GM19099 (cell line): ENCODE results near the gene STRIP1.

ENCODE experiments used
- POLR2A ChIP-seq: IDR thresholded peaks from 3 replicates; pipeline ENCODE4 v1.6.1; 2011; ENCODE audit warnings: low read depth; ENCODE audit not compliant: insufficient read length; ENCODE audit errors: extremely low read depth

STRIP1 gene

GRCh38 chr1:110002695-110003094 lies 31.7 kb upstream of the STRIP1 start:
- no peak for TF ChIP-seq POLR2A

GRCh38 chr1:110003747-110004428 lies 30.5 kb upstream of the STRIP1 start:
- TF ChIP-seq POLR2A: no peak

- no peak for TF ChIP-seq POLR2A
These were observed 29.8 kb upstream of the STRIP1 start for GRCh38 chr1:110004583-110004982.

GRCh38 chr1:110005971-110006370 lies 28.5 kb upstream of the STRIP1 start:
- no peak for TF ChIP-seq POLR2A

GRCh38 chr1:110006516-110006915 lies 27.9 kb upstream of the STRIP1 start:
- no peak for TF ChIP-seq POLR2A

- TF ChIP-seq POLR2A: no peak
These were observed 27.2 kb upstream of the STRIP1 start for GRCh38 chr1:110007046-110007830.

- TF ChIP-seq POLR2A: no peak
These were observed 25.4 kb upstream of the STRIP1 start for GRCh38 chr1:110008971-110009565.

- no peak for TF ChIP-seq POLR2A
These were observed 22.8 kb upstream of the STRIP1 start for GRCh38 chr1:110011527-110012041.

- TF ChIP-seq POLR2A: no peak
These were observed 22.2 kb upstream of the STRIP1 start for GRCh38 chr1:110012100-110012780.

GRCh38 chr1:110017792-110018191 lies 16.6 kb upstream of the STRIP1 start:
- no peak for TF ChIP-seq POLR2A

- TF ChIP-seq POLR2A: no peak
These were observed 16.0 kb upstream of the STRIP1 start for GRCh38 chr1:110018396-110018795.

GRCh38 chr1:110019770-110020169 lies 14.7 kb upstream of the STRIP1 start:
- TF ChIP-seq POLR2A: no peak

GRCh38 chr1:110021285-110021684 lies 13.1 kb upstream of the STRIP1 start:
- TF ChIP-seq POLR2A: no peak

- no peak for TF ChIP-seq POLR2A
These were observed 9.8 kb upstream of the STRIP1 start for GRCh38 chr1:110024613-110025012.

GRCh38 chr1:110032327-110032726 lies 2.1 kb upstream of the STRIP1 start:
- TF ChIP-seq POLR2A: no peak
